Uterus (tissue), 4 donors: ENCODE data around the gene HEY2. TPM values are rescaled to one million over a fixed set of nuclear protein-coding genes. Genes with fewer than 3 reads are reported as not detected.

Experiments used
- DNase-seq, 2 donors: peaks; one replicate each; pipeline ENCODE4 v3.0.0-alpha.2; 2019 to 2020
- H3K27ac ChIP-seq, 2 donors: fragments of 200-600 bp; sonication (generic); 1 replicate in 1 of 2; 2 replicates in 1 of 2; pipeline ENCODE4 v1.5.1; 2016 to 2018
- H3K27me3 ChIP-seq, 2 donors: fragments of 200-600 bp; sonication (generic); one replicate each; pipeline ENCODE4 v1.5.1; 2018 to 2019; ENCODE audit warnings: control low read depth in 1 of 2
- H3K36me3 ChIP-seq, 2 donors: fragments of 200-600 bp; sonication (generic); one replicate each; pipeline ENCODE4 v1.5.1; 2019; ENCODE audit warnings: control low read depth in 1 of 2
- H3K4me1 ChIP-seq, 2 donors: fragments of 200-600 bp; sonication (generic); one replicate each; pipeline ENCODE4 v1.5.1; 2018 to 2019; ENCODE audit warnings: control low read depth in 1 of 2
- H3K4me3 ChIP-seq, 2 donors: fragments of 200-600 bp; sonication (generic); 1 replicate in 1 of 2; 2 replicates in 1 of 2; pipeline ENCODE4 v1.5.1; 2018 to 2019; ENCODE audit warnings: mild to moderate bottlenecking in 1 of 2
- H3K9me3 ChIP-seq, 2 donors: fragments of 200-600 bp; sonication (generic); one replicate each; pipeline ENCODE4 v1.5.1; 2019; ENCODE audit warnings: control low read depth in 1 of 2
- CTCF ChIP-seq, 4 experiments: fragments of 200-600 bp in 2 of 4; fragments of 450-650 bp in 2 of 4; sonication (generic) in 2 of 4; IDR thresholded peaks; one replicate each; pipeline ENCODE4 v1.5.1; 2016 to 2019; ENCODE audit warnings: antibody characterized with exemption in 4 of 4, mild to moderate bottlenecking in 2 of 4, moderate library complexity in 1 of 4
- POLR2A ChIP-seq, 2 donors: fragments of 450-650 bp; IDR thresholded peaks; one replicate each; pipeline ENCODE4 v1.6.1; 2016; ENCODE audit warnings: antibody characterized with exemption in 2 of 2, mild to moderate bottlenecking in 1 of 2, moderate library complexity in 1 of 2
- intact Hi-C: fragments of 100-400 bp; cut with DNase I; formaldehyde crosslinking; loops from one replicate; pipeline ENCODE4 v1.15.1; 2023; ENCODE audit warnings: low total_unique reads
- total RNA-seq, 4 donors: library from RNA; depleted of rRNA in 3 of 4; stranded (reverse); fragments of >200 nt in 3 of 4; gene quantifications; one replicate each; pipeline versions ENCODE4 v1.1.0 to v1.2.4, GENCODE V29; 2014 to 2023
- donor health status: DM: yes; HTN: yes; CAD: no.

The HEY2 gene
- total RNA-seq, 4 donors from 2014 or later: under 0.01 to 9.3 (median 6.9) TPM

DNA sequence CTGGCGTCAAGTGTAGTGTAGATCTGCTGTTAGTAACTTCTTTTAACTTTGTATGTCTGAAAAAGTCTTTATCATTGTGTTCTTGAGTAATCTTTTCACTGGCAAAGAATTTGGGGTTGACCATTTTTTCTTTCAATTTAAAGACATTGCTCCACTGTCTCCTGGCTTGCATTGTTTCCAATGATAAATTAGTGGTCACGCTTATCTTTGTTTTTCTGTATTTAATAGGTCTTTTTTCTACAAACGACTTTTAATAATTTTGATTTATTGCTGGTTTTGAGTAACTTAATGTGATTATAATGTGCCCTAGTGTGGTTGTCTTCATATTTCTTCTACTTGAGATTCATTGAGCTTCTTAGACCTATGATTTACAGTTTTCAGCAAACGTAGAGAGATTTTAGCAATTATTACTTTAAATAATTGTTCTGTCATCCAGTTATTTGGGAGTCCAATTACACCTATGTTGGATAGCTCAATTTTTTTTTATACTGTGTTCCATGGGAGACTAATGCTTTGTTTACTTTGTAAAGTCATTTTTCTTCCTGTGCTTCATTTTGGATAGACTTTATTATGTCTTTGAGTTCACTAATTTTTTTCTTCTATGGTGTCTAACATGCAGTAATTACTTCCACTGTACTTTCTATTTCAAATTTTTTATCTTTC, 38.3 kb upstream of the HEY2 start:
- Histone ChIP-seq H3K4me1 (no peaks in the 10 kb centered on the region), H3K27ac (no peak overlapping the region), H3K27me3 (no peaks in the 10 kb centered on the region), H3K9me3 (no peaks in the 10 kb centered on the region), H3K4me3 (no peak overlapping the region), H3K36me3 (no peaks in the 10 kb centered on the region)
- intact Hi-C loops: no loop called here
- DNase-seq: no peak
- TF ChIP-seq CTCF (IDR thresholded peaks at IDR 0.05) (no peak), POLR2A (IDR thresholded peaks at IDR 0.05) (no peak)

GRCh38 chr6:125714441-125715090, 34.9 kb upstream of the HEY2 start:
- Histone ChIP-seq H3K9me3 (no peaks in the 10 kb centered on the region), H3K27ac (no peak overlapping the region), H3K4me1 (no peaks in the 10 kb centered on the region), H3K27me3 (no peaks in the 10 kb centered on the region), H3K36me3 (no peaks in the 10 kb centered on the region), H3K4me3 (no peak overlapping the region)
- DNase-seq: no peak
- intact Hi-C loops: no loop called here
- no peak for TF ChIP-seq POLR2A (IDR thresholded peaks at IDR 0.05)
- no peak for TF ChIP-seq CTCF (IDR thresholded peaks at IDR 0.05)

DNA sequence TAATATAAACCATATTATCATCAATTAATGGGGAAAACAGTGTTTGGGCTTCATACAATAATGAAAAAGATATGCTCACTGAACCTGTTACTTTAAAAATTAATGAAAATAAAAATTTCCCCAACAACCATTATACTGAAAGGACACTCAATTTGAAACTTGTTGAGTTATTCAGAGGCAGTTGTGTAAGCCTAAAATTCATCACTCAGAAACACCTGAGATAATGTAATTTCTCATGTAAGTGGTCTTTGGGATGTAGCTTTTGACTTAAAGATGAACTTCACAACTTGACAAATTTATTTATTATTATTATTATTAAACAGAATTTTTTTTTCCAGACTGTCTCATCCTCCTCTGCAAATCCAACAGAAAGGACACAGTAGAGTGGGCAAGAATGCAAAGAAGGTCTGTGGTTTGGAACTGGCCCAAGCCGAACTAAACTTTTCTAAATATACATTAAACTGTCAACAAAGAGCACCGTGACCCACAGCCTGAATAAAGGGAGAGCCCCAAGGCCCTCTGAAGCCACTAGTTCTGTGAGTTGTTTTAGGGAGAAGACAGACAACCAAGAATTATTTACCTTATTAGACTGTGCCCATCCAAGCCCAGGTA, 32.2 kb upstream of the HEY2 start:
- H3K27ac ChIP-seq: no peak overlapping the region
- H3K27me3 ChIP-seq: no peaks in the 10 kb centered on the region
- no peak for DNase-seq
- no peak for TF ChIP-seq CTCF (IDR thresholded peaks at IDR 0.05)
- TF ChIP-seq POLR2A (IDR thresholded peaks at IDR 0.05): no peak
- H3K36me3 ChIP-seq: no peaks in the 10 kb centered on the region
- H3K4me3 ChIP-seq: no peak overlapping the region
- intact Hi-C loops: no loop called here
- H3K9me3 ChIP-seq: no peaks in the 10 kb centered on the region
- no peaks in the 10 kb centered on the region for H3K4me1 ChIP-seq

- no peaks in the 10 kb centered on the region for H3K36me3 ChIP-seq
- H3K4me1 ChIP-seq: no peaks in the 10 kb centered on the region
- H3K4me3 ChIP-seq: no peak overlapping the region
- H3K27ac ChIP-seq: no peak overlapping the region
- intact Hi-C loops: no loop called here
- H3K9me3 ChIP-seq: no peaks in the 10 kb centered on the region
- no peaks in the 10 kb centered on the region for H3K27me3 ChIP-seq
- no peak for DNase-seq
- TF ChIP-seq POLR2A (IDR thresholded peaks at IDR 0.05): no peak
- no peak for TF ChIP-seq CTCF (IDR thresholded peaks at IDR 0.05)
Observed at GRCh38 chr6:125718109-125718508, 31.3 kb upstream of the HEY2 start.

- Histone ChIP-seq H3K27me3 (no peaks in the 10 kb centered on the region), H3K27ac (no peak overlapping the region), H3K9me3 (no peaks in the 10 kb centered on the region), H3K4me1 (no peaks in the 10 kb centered on the region), H3K36me3 (no peaks in the 10 kb centered on the region), H3K4me3 (no peak overlapping the region)
- TF ChIP-seq POLR2A (IDR thresholded peaks at IDR 0.05) (no peak), CTCF (IDR thresholded peaks at IDR 0.05) (no peak)
- intact Hi-C loops: no loop called here
- DNase-seq: no peak
Observed at GRCh38 chr6:125722886-125723285, 26.5 kb upstream of the HEY2 start.
